Measurements from ENCODE around the gene SOD3. TPM values are rescaled to one million over a fixed set of nuclear protein-coding genes. Genes with fewer than 3 reads are reported as not detected.

Gene SOD3
- total RNA-seq, 2 donors from 2014 or later, result not detected

GRCh38 chr4:24836661-24837242, 41.4 kb downstream of the SOD3 start:
- ATAC-seq (replicated peaks), result no peak
- no peaks in the 10 kb centered on the region for H3K36me3 Mint-ChIP-seq (ENCODE audit: low read depth)
- no peaks in the 10 kb centered on the region for H3K4me1 Mint-ChIP-seq
- no peaks in the 10 kb centered on the region for H3K9me3 Mint-ChIP-seq
- H3K27ac Mint-ChIP-seq, result no peak overlapping the region
- no peak overlapping the region for H3K4me3 Mint-ChIP-seq
- H3K27me3 Mint-ChIP-seq, result no peaks in the 10 kb centered on the region

GRCh38 chr4:24837336-24837735, 42.0 kb downstream of the SOD3 start:
- Mint-ChIP-seq H3K36me3 (ENCODE audit: low read depth) (no peaks in the 10 kb centered on the region), H3K4me3 (no peak overlapping the region), H3K27me3 (no peaks in the 10 kb centered on the region), H3K4me1 (no peaks in the 10 kb centered on the region), H3K9me3 (no peaks in the 10 kb centered on the region), H3K27ac (no peak overlapping the region)
- ATAC-seq (replicated peaks), result no peak

- no peaks in the 10 kb centered on the region for H3K36me3 Mint-ChIP-seq (ENCODE audit: low read depth)
- no peak for ATAC-seq (replicated peaks)
- H3K4me3 Mint-ChIP-seq, result no peak overlapping the region
- no peaks in the 10 kb centered on the region for H3K4me1 Mint-ChIP-seq
- H3K9me3 Mint-ChIP-seq, result no peaks in the 10 kb centered on the region
- H3K27me3 Mint-ChIP-seq, result no peaks in the 10 kb centered on the region
- H3K27ac Mint-ChIP-seq, result no peak overlapping the region
Measured at GRCh38 chr4:24837781-24838180, 42.4 kb downstream of the SOD3 start.

- H3K4me1 Mint-ChIP-seq, result no peaks in the 10 kb centered on the region
- no peak overlapping the region for H3K27ac Mint-ChIP-seq
- no peaks in the 10 kb centered on the region for H3K36me3 Mint-ChIP-seq (ENCODE audit: low read depth)
- ATAC-seq (replicated peaks), result no peak
- no peaks in the 10 kb centered on the region for H3K9me3 Mint-ChIP-seq
- H3K4me3 Mint-ChIP-seq, result no peak overlapping the region
- H3K27me3 Mint-ChIP-seq, result no peaks in the 10 kb centered on the region
Measured at GRCh38 chr4:24840362-24840761, 45.0 kb downstream of the SOD3 start.

- H3K4me1 Mint-ChIP-seq, result no peaks in the 10 kb centered on the region
- no peaks in the 10 kb centered on the region for H3K36me3 Mint-ChIP-seq (ENCODE audit: low read depth)
- no peak overlapping the region for H3K27ac Mint-ChIP-seq
- H3K27me3 Mint-ChIP-seq, result no peaks in the 10 kb centered on the region
- no peak overlapping the region for H3K4me3 Mint-ChIP-seq
- no peaks in the 10 kb centered on the region for H3K9me3 Mint-ChIP-seq
- no peak for ATAC-seq (replicated peaks)
Measured at GRCh38 chr4:24840826-24841543, 45.6 kb downstream of the SOD3 start.

- no peaks in the 10 kb centered on the region for H3K4me1 Mint-ChIP-seq
- H3K9me3 Mint-ChIP-seq, result no peaks in the 10 kb centered on the region
- H3K27ac Mint-ChIP-seq, result no peak overlapping the region
- no peaks in the 10 kb centered on the region for H3K36me3 Mint-ChIP-seq (ENCODE audit: low read depth)
- no peaks in the 10 kb centered on the region for H3K27me3 Mint-ChIP-seq
- H3K4me3 Mint-ChIP-seq, result no peak overlapping the region
- ATAC-seq (replicated peaks), result no peak
Measured at GRCh38 chr4:24842356-24842755, 47.0 kb downstream of the SOD3 start.

- H3K36me3 Mint-ChIP-seq (ENCODE audit: low read depth), result no peaks in the 10 kb centered on the region
- H3K27ac Mint-ChIP-seq, result no peak overlapping the region
- H3K9me3 Mint-ChIP-seq, result no peaks in the 10 kb centered on the region
- ATAC-seq (replicated peaks), result no peak
- no peaks in the 10 kb centered on the region for H3K4me1 Mint-ChIP-seq
- no peaks in the 10 kb centered on the region for H3K27me3 Mint-ChIP-seq
- H3K4me3 Mint-ChIP-seq, result no peak overlapping the region
Measured at GRCh38 chr4:24843096-24843495, 47.7 kb downstream of the SOD3 start.

- Mint-ChIP-seq H3K27me3 (no peaks in the 10 kb centered on the region), H3K27ac (no peak overlapping the region), H3K36me3 (ENCODE audit: low read depth) (no peaks in the 10 kb centered on the region), H3K4me1 (no peaks in the 10 kb centered on the region), H3K4me3 (no peak overlapping the region), H3K9me3 (no peaks in the 10 kb centered on the region)
- ATAC-seq (replicated peaks), result no peak
Measured at GRCh38 chr4:24845132-24845531, 49.8 kb downstream of the SOD3 start.

- Mint-ChIP-seq H3K9me3 (no peaks in the 10 kb centered on the region), H3K27me3 (no peaks in the 10 kb centered on the region), H3K4me1 (no peaks in the 10 kb centered on the region), H3K27ac (no peak overlapping the region), H3K4me3 (no peak overlapping the region), H3K36me3 (ENCODE audit: low read depth) (no peaks in the 10 kb centered on the region)
- no peak for ATAC-seq (replicated peaks)
Measured at GRCh38 chr4:24845902-24846301, 50.5 kb downstream of the SOD3 start.

- H3K27me3 Mint-ChIP-seq, result no peaks in the 10 kb centered on the region
- no peaks in the 10 kb centered on the region for H3K9me3 Mint-ChIP-seq
- ATAC-seq (replicated peaks), result no peak
- H3K27ac Mint-ChIP-seq, result no peak overlapping the region
- no peak overlapping the region for H3K4me3 Mint-ChIP-seq
- no peaks in the 10 kb centered on the region for H3K36me3 Mint-ChIP-seq (ENCODE audit: low read depth)
- H3K4me1 Mint-ChIP-seq, result no peaks in the 10 kb centered on the region
Measured at GRCh38 chr4:24846716-24847115, 51.3 kb downstream of the SOD3 start.

- Mint-ChIP-seq H3K9me3 (no peaks in the 10 kb centered on the region), H3K27ac (no peak overlapping the region), H3K4me1 (no peaks in the 10 kb centered on the region), H3K36me3 (ENCODE audit: low read depth) (no peaks in the 10 kb centered on the region), H3K27me3 (peaks cover 9% of the 10 kb centered on the region), H3K4me3 (no peak overlapping the region)
- ATAC-seq (replicated peaks), result no peak
Measured at GRCh38 chr4:24849351-24849750, 54.0 kb downstream of the SOD3 start.

GRCh38 chr4:24849756-24850155, 54.4 kb downstream of the SOD3 start:
- ATAC-seq (replicated peaks), result no peak
- no peaks in the 10 kb centered on the region for H3K36me3 Mint-ChIP-seq (ENCODE audit: low read depth)
- H3K27ac Mint-ChIP-seq, result no peak overlapping the region
- H3K4me3 Mint-ChIP-seq, result no peak overlapping the region
- no peaks in the 10 kb centered on the region for H3K9me3 Mint-ChIP-seq
- H3K4me1 Mint-ChIP-seq, result no peaks in the 10 kb centered on the region
- H3K27me3 Mint-ChIP-seq, result peaks cover 11% of the 10 kb centered on the region

Other genes starting within 250 kb of the SOD3 start
- gene DHX15, start 211.0 kb upstream of the SOD3 start, total RNA-seq, result 100 to 1,000 TPM; 190 to 226 TPM
- gene CCDC149, start 117.5 kb downstream of the SOD3 start, total RNA-seq, result not detected
- not detected for gene LGI2, start 235.4 kb downstream of the SOD3 start, total RNA-seq

Data from activated T-helper 17 cell treated with anti-CD3 and anti-CD28 coated beads, Interleukin-2, amount 50 U/mL, for 72 hours (primary cell).